WTC11 (cell line): ENCODE data around the gene SCYL1. TPM values are rescaled to one million over a fixed set of nuclear protein-coding genes. Genes with fewer than 3 reads are reported as not detected.

Source experiments
- ATAC-seq: fragments of 200-7000 bp; cut with Tn5 transposase; 2 replicates; pipeline ENCODE4 v1.10.0; 2021; ENCODE audit warnings: mild to moderate bottlenecking, moderate library complexity
- Bru-seq: library from RNA; stranded (reverse); fragments of 400-500 nt; gene quantifications from one replicate; lab custom pipeline; 2021; lab: Mats Ljungman, UMichigan
- CTCF ChIA-PET: fragments of 300-600 bp; sonication (Branson Sonifier 250); formaldehyde crosslinking; loops from one replicate; lab custom pipeline; 2021; ENCODE audit warnings: antibody characterized with exemption; lab: Charles Lee
- POLR2A ChIA-PET: fragments of 350-600 bp; sonication (Branson Sonifier 250); formaldehyde crosslinking; loops from one replicate; lab custom pipeline; 2021; ENCODE audit warnings: antibody characterized with exemption; lab: Charles Lee
- DNase-seq: peaks from one replicate; pipeline ENCODE4 v3.0.0; 2021; ENCODE audit warnings: low spot score
- H3K27ac Mint-ChIP-seq: 2 replicates; pipeline ENCODE4 v1.8.0; 2021; ENCODE audit warnings: mixed read lengths
- H3K27me3 Mint-ChIP-seq: 2 replicates; pipeline ENCODE4 v1.8.0; 2021; ENCODE audit warnings: low read depth, mild to moderate bottlenecking, moderate library complexity, mixed read lengths
- H3K36me3 Mint-ChIP-seq: 2 replicates; pipeline ENCODE4 v1.8.0; 2021; ENCODE audit warnings: mixed read lengths
- H3K4me1 Mint-ChIP-seq: 2 replicates; pipeline ENCODE4 v1.8.0; 2022; ENCODE audit warnings: mixed read lengths
- H3K4me3 Mint-ChIP-seq: 2 replicates; pipeline ENCODE4 v1.8.0; 2021; ENCODE audit warnings: mild to moderate bottlenecking, moderate library complexity, mixed read lengths
- H3K9me3 Mint-ChIP-seq: 2 replicates; pipeline ENCODE4 v1.8.0; 2021; ENCODE audit warnings: mixed read lengths
- ATF6 ChIP-seq: sonication (generic); formaldehyde crosslinking; IDR thresholded peaks from 2 replicates; pipeline ENCODE4 v1.8.1; 2023; ENCODE audit warnings: mild to moderate bottlenecking, missing genetic modification reagents
- CREM ChIP-seq: sonication (generic); formaldehyde crosslinking; IDR thresholded peaks from 2 replicates; pipeline ENCODE4 v1.8.1; 2022; ENCODE audit warnings: mild to moderate bottlenecking, missing genetic modification reagents, moderate library complexity
- ELF4 ChIP-seq: sonication (generic); formaldehyde crosslinking; IDR thresholded peaks from 2 replicates; pipeline ENCODE4 v1.8.1; 2022; ENCODE audit warnings: low read depth, mild to moderate bottlenecking, moderate library complexity, missing genetic modification reagents
- ETV6 ChIP-seq: sonication (generic); formaldehyde crosslinking; IDR thresholded peaks from 2 replicates; pipeline ENCODE4 v1.8.1; 2022; ENCODE audit warnings: mild to moderate bottlenecking, missing genetic modification reagents
- FOXP1 ChIP-seq: sonication (generic); formaldehyde crosslinking; IDR thresholded peaks from 2 replicates; pipeline ENCODE4 v1.8.0; 2022; ENCODE audit warnings: missing genetic modification reagents, mild to moderate bottlenecking, moderate library complexity, borderline replicate concordance
- FOXP4 ChIP-seq: sonication (generic); formaldehyde crosslinking; IDR thresholded peaks from 2 replicates; pipeline ENCODE4 v1.8.0; 2022; ENCODE audit warnings: mild to moderate bottlenecking, missing genetic modification reagents
- GABPB1 ChIP-seq: sonication (generic); formaldehyde crosslinking; IDR thresholded peaks from 2 replicates; pipeline ENCODE4 v1.8.1; 2023; ENCODE audit warnings: mild to moderate bottlenecking, missing genetic modification reagents
- HMGXB4 ChIP-seq: sonication (generic); formaldehyde crosslinking; IDR thresholded peaks from 2 replicates; pipeline ENCODE4 v1.8.1; 2023; ENCODE audit warnings: mild to moderate bottlenecking, moderate library complexity, missing genetic modification reagents
- JAZF1 ChIP-seq: fragments of 250-450 bp; sonication (Bioruptor Pico); IDR thresholded peaks from 2 replicates; pipeline ENCODE4 v1.9.0; 2021; ENCODE audit warnings: moderate library complexity, mild to moderate bottlenecking, inconsistent platforms
- KAT7 ChIP-seq: sonication (generic); formaldehyde crosslinking; IDR thresholded peaks from 2 replicates; pipeline ENCODE4 v1.8.1; 2023; ENCODE audit warnings: missing genetic modification reagents, mild to moderate bottlenecking, borderline replicate concordance
- MXD4 ChIP-seq: fragments of 250-450 bp; sonication (Bioruptor Pico); IDR thresholded peaks from 2 replicates; pipeline ENCODE4 v1.8.0; 2021; ENCODE audit warnings: mild to moderate bottlenecking, moderate library complexity, borderline replicate concordance
- MYBL2 ChIP-seq: sonication (generic); formaldehyde crosslinking; IDR thresholded peaks from 2 replicates; pipeline ENCODE4 v1.8.1; 2023; ENCODE audit warnings: mild to moderate bottlenecking, moderate library complexity, missing genetic modification reagents
- OVOL2 ChIP-seq: fragments of 250-450 bp; sonication (Bioruptor Pico); IDR thresholded peaks from 2 replicates; pipeline ENCODE4 v1.9.0; 2021; ENCODE audit warnings: mild to moderate bottlenecking, borderline replicate concordance
- PRDM15 ChIP-seq: sonication (generic); formaldehyde crosslinking; IDR thresholded peaks from 2 replicates; pipeline ENCODE4 v1.8.0; 2022; ENCODE audit warnings: missing genetic modification reagents
- SMAD3 ChIP-seq: sonication (generic); formaldehyde crosslinking; IDR thresholded peaks from 2 replicates; pipeline ENCODE4 v1.8.0; 2022; ENCODE audit warnings: missing genetic modification reagents, mild to moderate bottlenecking, borderline replicate concordance
- SP1 ChIP-seq: sonication (generic); formaldehyde crosslinking; conservative IDR thresholded peaks from 2 replicates; pipeline ENCODE4 v1.8.1; 2022; ENCODE audit warnings: missing genetic modification reagents
- USF1 ChIP-seq: sonication (generic); formaldehyde crosslinking; IDR thresholded peaks from 2 replicates; pipeline ENCODE4 v1.8.0; 2022; ENCODE audit warnings: mild to moderate bottlenecking, missing genetic modification reagents
- USF2 ChIP-seq: sonication (generic); formaldehyde crosslinking; IDR thresholded peaks from 2 replicates; pipeline ENCODE4 v1.8.1; 2023; ENCODE audit warnings: mild to moderate bottlenecking, missing genetic modification reagents, moderate library complexity
- ZMAT4 ChIP-seq: fragments of 250-450 bp; sonication (Bioruptor Pico); IDR thresholded peaks from 2 replicates; pipeline ENCODE4 v1.9.0; 2021; ENCODE audit warnings: mild to moderate bottlenecking
- long read RNA-seq, 3 experiments: library from RNA in 1 of 3; library from capped mRNA in 1 of 3; library from polyadenylated mRNA in 1 of 3; unstranded in 2 of 3; stranded (forward) in 1 of 3; transcript quantifications; one replicate each; pipeline ENCODE4 v2.0.0, GENCODE V29; 2021
- total RNA-seq: library from RNA; stranded (reverse); gene quantifications from 3 replicates; pipeline ENCODE4 v1.2.3, GENCODE V29; 2021
- TF ChIP-seq, protein P1 (sequence below): sonication (generic); formaldehyde crosslinking; IDR thresholded peaks from 2 replicates; pipeline ENCODE4 v1.8.1; 2022; ENCODE audit warnings: mild to moderate bottlenecking, moderate library complexity, missing genetic modification reagents

Gene SCYL1
- total RNA-seq (69.6 to 76.8 TPM (median 73.0 TPM) in 3 replicates), Bru-seq, nascent RNA (percentile 61 among the genes with signal in this experiment)
- long read RNA-seq, experiment 1, transcript SCYL1-201 (18 exons, 2,642 nt), result major isoform, 167 of 376 reads
- long read RNA-seq, experiment 1, transcript SCYL1-203 (18 exons, 2,583 nt), result minor isoform, 81 of 376 reads
- long read RNA-seq, experiment 1, transcript SCYL1-208 (17 exons, 2,586 nt), result minor isoform, 6 of 376 reads
- long read RNA-seq, experiment 1, partial matches to known transcripts, result 34 of 376 reads
- long read RNA-seq, experiment 1, other reads (novel, unspliced or antisense), result 79 of 376 reads
- long read RNA-seq, experiment 2, transcript SCYL1-203 (18 exons, 2,583 nt), result minor isoform, 5 of 51 reads
- long read RNA-seq, experiment 2, transcript SCYL1-201 (18 exons, 2,642 nt), result major isoform, 7 of 51 reads
- long read RNA-seq, experiment 2, partial matches to known transcripts, result 21 of 51 reads
- long read RNA-seq, experiment 2, other reads (novel, unspliced or antisense), result 16 of 51 reads
- long read RNA-seq, experiment 3, transcript SCYL1-201 (18 exons, 2,642 nt), result major isoform, 5 of 12 reads
- long read RNA-seq, experiment 3, partial matches to known transcripts, result 1 of 12 reads
- long read RNA-seq, experiment 3, other reads (novel, unspliced or antisense), result 2 of 12 reads

- Mint-ChIP-seq H3K4me3 (peak within 1 kb of the TSS; percentile 73), H3K4me1 (peaks cover 19% of the 10 kb centered on the region), H3K9me3 (no peaks in the 10 kb centered on the region), H3K27ac (no peak within 1 kb of the TSS; the same call in 1 of the 2 replicates), H3K27me3 (peaks cover 11% of the 10 kb centered on the region), H3K36me3 (peaks cover 7% of the 10 kb centered on the region)
- peak; percentile 78 for DNase-seq
- CTCF ChIA-PET, result interaction anchor here (0.6 to 3.3 kb wide), 14 partner anchors 13 to 195 kb away, joined by 3 to 27 read pairs (median 6); partner anchors contain the start of genes FAM89B and ZNRD2
- peak; percentile 82 for ATAC-seq
- POLR2A ChIA-PET, result interaction anchor here (1.1 to 2.1 kb wide), 5 partner anchors 15 to 171 kb away, joined by 4 to 11 read pairs (median 5); partner anchors contain the start of genes MALAT1 and TIGD3
- TF ChIP-seq JAZF1 (no peak), HMGXB4 (peak; percentile 96), MXD4 (CRISPR knock-in tag) (no peak), CREM (CRISPR knock-in tag) (0 out of 2 replicates have a peak, but pooled peaks have one; percentile 60), FOXP4 (CRISPR knock-in tag) (0 out of 2 replicates have a peak, but pooled peaks have one; percentile 53), ELF4 (peak; percentile 71; the same call in 1 of the 2 replicates), SP1 (CRISPR knock-in tag) (peak; percentile 76), ZMAT4 (CRISPR knock-in tag) (no peak), ETV6 (CRISPR knock-in tag) (0 out of 2 replicates have a peak, but pooled peaks have one; percentile 20), GABPB1 (CRISPR knock-in tag) (peak; percentile 41; the same call in 1 of the 2 replicates), OVOL2 (CRISPR knock-in tag) (no peak), USF2 (CRISPR knock-in tag) (peak; percentile 95), USF1 (peak; percentile 96), ATF6 (CRISPR knock-in tag) (no peak), MYBL2 (CRISPR knock-in tag) (0 out of 2 replicates have a peak, but pooled peaks have one; percentile 53), FOXP1 (CRISPR knock-in tag) (peak; percentile 77), SMAD3 (CRISPR knock-in tag) (no peak), PRDM15 (peak; percentile 94), KAT7 (CRISPR knock-in tag) (0 out of 2 replicates have a peak, but pooled peaks have one; percentile 78)
- TF ChIP-seq, protein P1, sequence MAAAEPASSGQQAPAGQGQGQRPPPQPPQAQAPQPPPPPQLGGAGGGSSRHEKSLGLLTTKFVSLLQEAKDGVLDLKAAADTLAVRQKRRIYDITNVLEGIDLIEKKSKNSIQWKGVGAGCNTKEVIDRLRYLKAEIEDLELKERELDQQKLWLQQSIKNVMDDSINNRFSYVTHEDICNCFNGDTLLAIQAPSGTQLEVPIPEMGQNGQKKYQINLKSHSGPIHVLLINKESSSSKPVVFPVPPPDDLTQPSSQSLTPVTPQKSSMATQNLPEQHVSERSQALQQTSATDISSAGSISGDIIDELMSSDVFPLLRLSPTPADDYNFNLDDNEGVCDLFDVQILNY (CRISPR knock-in tag), result 0 out of 2 replicates have a peak, but pooled peaks have one; percentile 47
Observed at GRCh38 chr11:65524741-65525545, at the start of gene SCYL1. SCYL1 (plus strand) TSS chr11:65525083; CDS start chr11:65525154, 71 bp downstream.
